Esophagus (tissue), 2 donors: ENCODE measurements around the gene RPH3AL. TPM values are rescaled to one million over a fixed set of nuclear protein-coding genes. Genes with fewer than 3 reads are reported as not detected.
"Not testable (repeated sequence)": the region's sequence is repeated elsewhere in the genome, so short reads cannot be mapped to it uniquely, and the experiment has no call there.

Source experiments
- H3K27ac ChIP-seq, 2 donors: one replicate each; pipeline ENCODE4 v1.5.1; 2013; ENCODE audit warnings: low read depth in 2 of 2, mild to moderate bottlenecking in 2 of 2, inconsistent platforms in 1 of 2, low read length in 1 of 2, moderate library complexity in 1 of 2
- H3K27me3 ChIP-seq, 2 donors: one replicate each; pipeline ENCODE4 v1.6.1; 2013; ENCODE audit warnings: low read length in 2 of 2, control low read depth in 1 of 2, mild to moderate bottlenecking in 1 of 2; ENCODE audit not compliant: insufficient read depth in 2 of 2, control insufficient read depth in 1 of 2
- H3K36me3 ChIP-seq, 2 donors: one replicate each; pipeline ENCODE4 v1.6.1; 2013; ENCODE audit warnings: low read length in 1 of 2; ENCODE audit not compliant: control insufficient read depth in 2 of 2, insufficient read depth in 2 of 2
- H3K4me1 ChIP-seq, 2 donors: one replicate each; pipeline ENCODE4 v1.6.1; 2013; ENCODE audit warnings: low read length in 1 of 2; ENCODE audit not compliant: control insufficient read depth in 2 of 2, insufficient read depth in 2 of 2
- H3K4me3 ChIP-seq, 2 donors: one replicate each; pipeline ENCODE4 v1.5.1; 2013; ENCODE audit warnings: low read length in 2 of 2, mild to moderate bottlenecking in 2 of 2, low read depth in 1 of 2, moderate library complexity in 1 of 2
- H3K9me3 ChIP-seq, 2 donors: one replicate each; pipeline ENCODE4 v1.6.1; 2013; ENCODE audit warnings: mild to moderate bottlenecking in 2 of 2, low read depth in 1 of 2, low read length in 1 of 2, moderate library complexity in 1 of 2; ENCODE audit not compliant: control insufficient read depth in 2 of 2, insufficient read depth in 1 of 2
- WGBS, 2 donors: extraction: QIAGEN DNeasy Blood & Tissue Kit; methylation state at CpG; one replicate each; pipeline ENCODE4 v1.1.7; 2013; 5-methylcytosine and 5-hydroxymethylcytosine counted together
- polyA plus RNA-seq, 2 donors: library from polyadenylated mRNA; stranded (reverse); fragments of 200-250 nt; gene quantifications; one replicate each; pipeline ENCODE4 v1.2.3, GENCODE V29; 2013
- donor health status: healthy with polysubstance abuse.
- donor health status: Bipolar disorder and iron deficiency.

Gene RPH3AL
- polyA plus RNA-seq, 2 donors, result 3.2 to 6.1 TPM

DNA sequence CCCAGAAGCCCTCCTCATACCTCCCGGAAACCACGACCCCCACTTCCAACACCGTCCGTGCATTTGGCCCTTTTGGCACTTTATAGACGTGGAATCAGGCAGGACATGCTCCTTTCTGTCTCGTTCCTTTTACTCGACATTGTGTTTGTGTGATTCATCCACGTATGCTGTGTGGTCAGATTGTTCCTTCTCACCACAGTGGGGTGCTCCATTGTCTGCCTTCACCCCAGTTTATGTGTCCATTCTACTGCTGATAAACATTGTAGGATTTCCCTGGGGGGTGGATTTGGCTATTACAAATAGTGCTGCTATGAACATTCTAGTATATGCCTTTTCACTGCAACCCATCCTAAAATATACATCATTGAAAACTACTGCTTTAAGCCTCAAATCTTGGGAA, 28.9 kb upstream of the RPH3AL start:
- Histone ChIP-seq H3K4me1 (peaks cover 3% of the 10 kb centered on the region in 2 donors), H3K27ac (no peak overlapping the region), H3K27me3 (no peaks in the 10 kb centered on the region), H3K9me3 (no peaks in the 10 kb centered on the region), H3K4me3 (no peak overlapping the region), H3K36me3 (no peaks in the 10 kb centered on the region)
- WGBS, 2 donors, result 56 to 62% methylated on average over 8 of the region's 8 CpGs

- no peaks in the 10 kb centered on the region for H3K9me3 ChIP-seq
- H3K36me3 ChIP-seq, result no peaks in the 10 kb centered on the region
- 62 to 63% methylated on average over 28 of the region's 28 CpGs for WGBS, 2 donors
- H3K27ac ChIP-seq, result no peak overlapping the region
- H3K4me3 ChIP-seq, result no peak overlapping the region
- H3K27me3 ChIP-seq, result no peaks in the 10 kb centered on the region
- H3K4me1 ChIP-seq, result no peaks in the 10 kb centered on the region
Measured at GRCh38 chr17:379531-380465, 27.2 kb upstream of the RPH3AL start.

- H3K4me3 ChIP-seq, result no peak overlapping the region
- no peaks in the 10 kb centered on the region for H3K4me1 ChIP-seq
- no peak overlapping the region for H3K27ac ChIP-seq
- H3K9me3 ChIP-seq, result no peaks in the 10 kb centered on the region
- H3K36me3 ChIP-seq, result no peaks in the 10 kb centered on the region
- no peaks in the 10 kb centered on the region for H3K27me3 ChIP-seq
- 89 to 90% methylated on average over 5 of the region's 5 CpGs for WGBS, 2 donors
Measured at GRCh38 chr17:378068-378467, 25.5 kb upstream of the RPH3AL start.

- H3K27ac ChIP-seq, result no peak overlapping the region
- H3K36me3 ChIP-seq, result no peaks in the 10 kb centered on the region
- no peaks in the 10 kb centered on the region for H3K9me3 ChIP-seq
- H3K27me3 ChIP-seq, result no peaks in the 10 kb centered on the region
- WGBS, 2 donors, result 55 to 56% methylated on average over 14 of the region's 14 CpGs
- H3K4me1 ChIP-seq, result no peaks in the 10 kb centered on the region
- no peak overlapping the region for H3K4me3 ChIP-seq
Measured at GRCh38 chr17:376936-377863, 24.6 kb upstream of the RPH3AL start.

DNA sequence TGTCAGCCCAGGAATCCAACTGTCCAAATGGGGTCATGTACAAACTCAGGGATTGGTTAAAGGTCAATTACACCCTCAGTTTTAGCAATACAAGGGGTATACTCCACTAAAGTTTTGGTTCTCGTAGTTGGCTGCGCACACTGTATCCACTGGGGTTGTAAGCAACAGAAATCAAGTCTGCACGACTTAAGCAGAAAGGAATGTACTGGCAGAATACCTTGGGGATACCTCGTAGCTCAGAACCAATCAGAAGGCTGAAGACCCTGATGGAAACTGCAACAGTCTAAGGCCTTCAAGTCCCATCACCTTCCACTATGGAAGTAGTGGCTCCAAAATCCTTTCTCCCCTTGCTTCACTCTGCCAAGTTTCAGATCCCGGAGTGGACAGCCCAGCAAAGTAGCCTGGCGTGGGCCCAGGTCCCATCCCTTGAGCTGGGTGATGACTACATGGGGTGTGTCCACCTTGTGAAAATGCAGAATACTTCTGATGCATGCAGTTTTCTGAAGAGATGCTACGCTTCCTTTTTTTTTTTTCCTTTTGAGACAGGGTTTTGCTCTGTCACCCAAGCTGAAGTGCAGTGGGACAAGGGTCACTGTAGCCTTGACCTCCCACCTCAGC, 21.1 kb upstream of the RPH3AL start:
- no peak overlapping the region for H3K27ac ChIP-seq
- no peak overlapping the region for H3K4me3 ChIP-seq
- H3K9me3 ChIP-seq, result no peaks in the 10 kb centered on the region
- H3K4me1 ChIP-seq, result no peaks in the 10 kb centered on the region
- H3K27me3 ChIP-seq, result no peaks in the 10 kb centered on the region
- H3K36me3 ChIP-seq, result no peaks in the 10 kb centered on the region
- WGBS, 2 donors, result 71 to 75% methylated on average over 7 of the region's 7 CpGs

- no peaks in the 10 kb centered on the region for H3K4me1 ChIP-seq
- 72 to 77% methylated on average over 18 of the region's 18 CpGs for WGBS, 2 donors
- no peak overlapping the region for H3K27ac ChIP-seq
- H3K36me3 ChIP-seq, result no peaks in the 10 kb centered on the region
- no peaks in the 10 kb centered on the region for H3K9me3 ChIP-seq
- no peak overlapping the region for H3K4me3 ChIP-seq
- H3K27me3 ChIP-seq, result no peaks in the 10 kb centered on the region
Measured at GRCh38 chr17:372157-373152, 19.8 kb upstream of the RPH3AL start.

- Histone ChIP-seq H3K27me3 (no peaks in the 10 kb centered on the region), H3K4me1 (no peaks in the 10 kb centered on the region), H3K9me3 (no peaks in the 10 kb centered on the region), H3K27ac (no peak overlapping the region), H3K36me3 (no peaks in the 10 kb centered on the region), H3K4me3 (no peak overlapping the region)
- 86 to 90% methylated on average over 13 of the region's 13 CpGs for WGBS, 2 donors
Measured at GRCh38 chr17:371583-371982, 19.0 kb upstream of the RPH3AL start.

DNA sequence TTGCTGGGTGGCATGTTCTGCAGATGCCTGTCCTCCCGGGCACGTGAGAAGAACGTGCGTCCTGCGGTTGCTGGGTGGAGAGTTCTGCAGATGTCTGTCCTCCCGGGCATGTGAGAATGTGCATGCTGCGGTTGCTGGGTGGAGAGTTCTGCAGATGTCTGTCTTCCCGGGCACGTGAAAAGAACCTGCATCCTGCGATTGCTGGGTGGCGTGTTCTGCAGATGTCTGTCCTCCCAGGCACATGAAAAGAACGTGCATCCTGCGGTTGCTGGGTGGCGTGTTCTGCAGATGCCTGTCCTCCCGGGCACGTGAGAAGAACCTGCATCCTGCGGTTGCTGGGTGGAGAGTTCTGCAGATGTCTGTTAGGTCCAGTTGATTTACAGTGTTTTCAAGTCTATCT, 15.0 kb upstream of the RPH3AL start:
- not testable (repeated sequence) for H3K4me1 ChIP-seq, H3K9me3 ChIP-seq, H3K27me3 ChIP-seq, H3K27ac ChIP-seq, H3K4me3 ChIP-seq, H3K36me3 ChIP-seq
- 91 to 97% methylated on average over 17 of the region's 17 CpGs for WGBS, 2 donors
